ENCODE data around the gene GPR78.
"Not testable (repeated sequence)": the region's sequence is repeated elsewhere in the genome, so short reads cannot be mapped to it uniquely, and the experiment has no call there.

The GPR78 gene

DNA sequence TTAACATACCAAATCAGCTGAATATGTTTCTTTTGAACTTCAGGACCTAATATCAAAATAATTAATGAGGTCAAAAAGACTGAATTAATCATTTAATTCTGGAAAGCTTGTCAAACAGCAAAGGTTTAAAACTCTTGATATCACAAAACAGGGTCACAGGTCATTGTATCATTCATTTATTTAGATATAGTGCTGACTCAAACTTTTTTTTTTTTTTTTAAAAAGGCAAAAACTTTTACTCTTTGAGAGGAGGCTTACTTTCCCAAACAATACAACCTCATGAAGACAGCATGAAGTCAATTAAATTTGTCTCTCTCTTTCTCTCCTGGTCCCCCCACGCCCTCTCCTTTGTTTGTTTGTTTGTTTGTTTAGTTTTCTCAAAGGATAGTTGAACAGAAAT lies 15.6 kb upstream of the GPR78 start:
- DNase-seq (ENCODE audit: low read depth): no peak

GRCh38 chr4:8568068-8568668 lies 12.0 kb upstream of the GPR78 start:
- no peak for DNase-seq (ENCODE audit: low read depth)

GRCh38 chr4:8570201-8570600 lies 10.0 kb upstream of the GPR78 start:
- DNase-seq (ENCODE audit: low read depth): no peak

- DNase-seq (ENCODE audit: low read depth): no peak
Observed at GRCh38 chr4:8571702-8572685, 8.2 kb upstream of the GPR78 start.

DNA sequence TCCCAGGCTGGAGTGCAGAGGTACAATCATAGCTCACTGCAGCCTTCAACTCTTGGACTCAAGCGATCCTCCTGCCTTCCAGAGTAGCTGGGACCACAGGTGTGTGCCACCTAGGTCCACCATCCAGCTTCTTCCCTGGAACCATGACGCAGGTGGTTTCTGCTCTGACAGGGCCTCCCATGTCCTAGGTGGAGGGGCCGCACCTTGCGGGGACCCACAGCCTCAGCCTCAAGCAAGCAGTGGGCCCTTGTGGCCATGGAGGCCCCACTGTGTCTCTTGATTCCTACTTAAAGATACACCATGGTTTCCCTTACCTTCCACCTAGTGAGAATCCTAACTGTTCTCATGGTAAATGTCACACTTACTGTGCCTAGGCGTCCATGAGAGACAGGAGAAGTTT lies 6.9 kb upstream of the GPR78 start:
- DNase-seq (ENCODE audit: low read depth): no peak

- DNase-seq (ENCODE audit: low read depth): no peak
Observed at GRCh38 chr4:8574796-8575370, 5.3 kb upstream of the GPR78 start.

DNA sequence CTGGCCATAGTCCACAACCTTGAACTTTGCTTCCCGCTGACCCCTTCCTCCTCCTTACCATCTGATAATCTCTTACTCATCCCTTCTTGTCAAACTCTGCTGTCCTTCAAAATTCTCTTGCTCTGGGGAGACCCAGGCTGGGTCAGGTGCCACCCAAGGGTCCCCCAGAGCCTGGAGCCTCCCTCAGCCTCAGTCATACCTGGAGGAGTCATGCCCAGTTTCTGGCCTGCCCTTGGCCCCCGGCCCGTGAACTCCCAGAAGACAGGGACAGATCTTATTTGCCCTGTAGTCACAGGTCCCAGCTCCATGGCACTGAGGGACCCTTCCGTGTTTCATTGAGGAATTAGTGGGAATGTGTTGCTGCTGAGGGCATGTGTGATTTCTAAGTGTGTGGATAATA lies 4.7 kb upstream of the GPR78 start:
- DNase-seq (ENCODE audit: low read depth): no peak

DNA sequence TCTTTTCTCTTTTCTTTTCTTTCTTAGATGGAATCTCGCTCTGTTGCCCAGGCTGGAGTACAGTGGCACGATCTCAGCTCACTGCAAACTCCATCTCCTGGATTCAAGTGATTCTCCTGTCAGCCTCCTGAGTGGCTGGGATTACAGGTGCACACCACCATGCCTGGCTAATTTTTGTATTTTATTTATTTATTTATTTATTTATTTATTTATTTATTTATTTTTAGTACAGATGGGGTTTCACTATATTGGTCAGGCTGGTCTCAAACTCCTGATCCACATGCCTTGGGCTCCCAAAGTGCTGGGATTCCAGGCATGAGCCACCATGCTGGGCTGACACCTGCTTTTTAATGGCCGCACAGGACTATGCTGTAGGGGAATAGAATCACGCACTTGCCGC lies 3.6 kb upstream of the GPR78 start:
- not testable (repeated sequence) for DNase-seq (ENCODE audit: low read depth)

- no peak for DNase-seq (ENCODE audit: low read depth)
Observed at GRCh38 chr4:8577046-8577445, 3.1 kb upstream of the GPR78 start.

GRCh38 chr4:8577972-8578371 lies 2.2 kb upstream of the GPR78 start:
- no peak for DNase-seq (ENCODE audit: low read depth)

- no peak for DNase-seq (ENCODE audit: low read depth)
Observed at GRCh38 chr4:8578717-8579116, 1.5 kb upstream of the GPR78 start.

GRCh38 chr4:8579526-8580320 lies 469 bp upstream of the GPR78 start:
- no peak for DNase-seq (ENCODE audit: low read depth)

- no peak for DNase-seq (ENCODE audit: low read depth)
Observed at GRCh38 chr4:8581094-8581861, 1.1 kb downstream of the GPR78 start.

DNA sequence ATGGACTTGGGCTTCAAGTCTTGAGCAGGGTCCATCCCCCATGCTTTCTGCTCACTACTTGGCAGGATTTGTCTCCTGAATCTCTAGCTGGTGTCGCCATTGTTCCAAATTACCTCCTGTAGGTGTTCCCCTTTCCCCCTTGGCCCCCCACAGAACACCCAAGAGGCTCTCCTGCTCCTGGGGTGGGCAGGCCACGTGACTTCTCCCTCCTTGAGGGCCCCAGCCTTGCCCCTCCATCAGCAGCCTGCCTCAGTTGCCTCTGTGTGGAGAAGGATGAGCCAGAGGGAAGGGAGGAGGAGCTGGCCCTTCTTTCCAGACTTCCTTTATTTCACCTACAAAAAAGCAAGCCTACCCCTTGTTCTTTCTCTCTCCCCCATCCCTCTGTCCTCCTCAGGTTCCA lies 1.8 kb downstream of the GPR78 start:
- DNase-seq (ENCODE audit: low read depth): no peak

DNA sequence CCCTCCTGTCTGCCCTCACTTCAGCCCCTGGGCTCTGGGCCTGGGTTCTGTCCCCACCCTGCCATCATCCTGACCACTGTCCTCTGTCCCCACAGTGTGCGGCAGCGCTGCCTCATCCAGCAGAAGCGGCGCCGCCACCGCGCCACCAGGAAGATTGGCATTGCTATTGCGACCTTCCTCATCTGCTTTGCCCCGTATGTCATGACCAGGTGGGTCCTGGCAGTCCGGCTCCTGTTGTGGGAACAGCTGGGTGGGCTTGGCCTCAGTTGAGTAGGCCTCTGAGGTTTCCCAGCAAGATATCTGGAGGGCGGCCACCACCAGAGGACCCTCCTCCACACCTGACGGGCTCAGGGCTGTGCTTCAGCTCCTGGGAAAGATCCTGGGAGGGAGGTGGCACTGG lies 2.2 kb downstream of the GPR78 start:
- no peak for DNase-seq (ENCODE audit: low read depth)

DNA sequence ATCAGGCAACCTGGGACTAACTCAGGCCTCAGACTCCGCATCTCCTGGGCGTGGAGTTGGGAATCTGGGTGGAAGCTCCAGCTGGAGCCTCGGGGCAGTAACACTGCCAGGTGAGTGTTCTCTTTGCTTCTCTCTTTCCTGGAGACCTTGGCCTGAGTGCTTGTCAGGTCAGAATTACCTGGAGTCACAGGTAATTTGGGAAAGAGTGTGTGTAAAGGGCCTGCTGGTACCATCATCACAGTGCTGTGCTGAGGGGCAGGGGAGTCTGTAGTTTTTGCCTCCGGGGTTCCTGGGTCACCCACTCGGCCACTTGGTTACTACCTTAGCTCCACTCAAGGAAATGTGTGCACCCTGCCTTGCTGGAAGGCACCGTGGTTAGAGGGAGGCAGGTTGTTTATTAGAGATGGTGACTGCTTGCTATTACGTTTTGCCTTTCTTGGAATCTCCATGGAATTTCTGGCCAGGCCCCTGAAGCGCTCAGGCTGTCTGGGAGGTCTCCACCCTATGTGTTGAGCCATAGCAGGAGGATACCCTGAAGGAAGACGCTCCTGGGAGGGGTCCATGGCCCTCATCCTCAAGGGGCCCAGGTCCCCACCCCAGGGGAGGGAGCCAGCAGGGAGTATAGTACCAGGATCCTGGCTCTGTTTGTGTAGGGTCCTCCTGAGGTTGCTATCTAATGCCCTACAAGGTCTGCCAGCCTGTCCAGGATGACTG lies 2.9 kb downstream of the GPR78 start:
- no peak for DNase-seq (ENCODE audit: low read depth)

DNA sequence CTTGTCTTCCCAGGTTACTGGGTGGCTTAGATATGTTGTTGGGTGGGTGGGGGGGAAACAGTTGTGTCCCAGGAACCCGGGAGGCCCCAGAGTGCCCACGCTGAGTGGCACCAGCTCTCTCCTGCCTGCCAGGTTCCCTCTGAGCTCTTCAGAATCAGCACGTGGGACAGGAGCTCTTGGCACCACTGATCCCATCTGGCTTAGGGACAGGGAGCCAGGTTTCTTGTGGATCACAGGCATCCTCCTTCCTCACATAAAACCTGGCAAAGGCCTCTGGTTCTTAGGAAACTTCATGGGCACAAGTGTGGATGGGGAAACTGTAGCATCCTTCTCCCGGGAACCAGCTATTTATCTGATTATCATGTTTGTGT lies 3.4 kb downstream of the GPR78 start:
- DNase-seq (ENCODE audit: low read depth): no peak

DNA sequence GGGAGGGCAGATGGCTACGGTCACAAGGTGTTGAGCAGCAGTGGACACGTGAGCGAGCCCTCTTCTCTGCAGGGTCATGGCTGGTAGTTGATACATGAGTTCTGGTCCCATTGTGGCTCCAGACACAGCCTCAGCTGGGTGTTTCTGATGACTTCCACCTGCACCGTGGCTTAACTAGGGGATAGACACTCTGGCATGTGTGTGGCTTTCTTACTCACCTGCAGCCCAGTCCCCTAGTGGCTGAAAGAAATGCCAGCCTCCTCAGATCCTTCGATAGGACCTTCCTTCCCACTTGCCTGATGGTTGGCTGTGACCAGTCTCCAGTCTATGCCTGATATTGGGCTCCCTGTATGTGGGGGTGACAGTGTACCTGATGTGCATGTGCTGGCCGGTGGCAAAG lies 5.0 kb downstream of the GPR78 start:
- DNase-seq (ENCODE audit: low read depth): no peak

- no peak for DNase-seq (ENCODE audit: low read depth)
Observed at GRCh38 chr4:8585721-8586212, 5.6 kb downstream of the GPR78 start.

DNA sequence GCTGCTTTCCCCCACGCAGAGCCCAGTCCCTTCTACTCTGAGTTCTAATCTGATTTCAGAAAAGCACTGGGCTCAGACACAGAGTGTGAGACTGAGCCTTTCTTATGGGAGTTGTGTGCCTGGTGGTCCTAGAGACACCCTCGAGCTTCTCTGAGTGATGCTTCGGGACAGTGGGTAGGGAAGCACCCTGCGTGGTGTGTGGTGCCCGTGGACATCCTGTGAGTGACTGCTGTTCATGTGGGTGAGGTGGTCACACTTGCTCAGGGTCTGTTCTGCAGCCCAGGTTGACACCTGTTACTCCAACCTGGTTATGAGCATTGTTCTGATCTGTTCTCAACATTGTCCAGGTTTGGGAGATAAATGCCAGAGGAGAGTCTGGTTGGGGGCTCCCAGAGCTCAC lies 6.1 kb downstream of the GPR78 start:
- DNase-seq (ENCODE audit: low read depth): no peak

Data from activated T-helper 1 cell treated with Interleukin-2 at 50 U/mL for 16 hours (primary cell).